Activated CD4-positive, alpha-beta T cell treated with anti-CD3 and anti-CD28 coated beads, Interleukin-2, amount 50 U/mL, for 24 hours (primary cell): ENCODE measurements around the gene FOXJ2.
"Not testable (repeated sequence)": the region's sequence is repeated elsewhere in the genome, so short reads cannot be mapped to it uniquely, and the experiment has no call there.

ENCODE experiments used
- DNase-seq, 2 donors: peaks; one replicate each; pipeline ENCODE4 v3.0.0-alpha.2; 2020; ENCODE audit warnings: low read depth in 1 of 2, low spot score in 1 of 2

Gene FOXJ2

GRCh38 chr12:8064131-8064530 lies 31.6 kb downstream of the FOXJ2 start:
- no peak for DNase-seq

- DNase-seq, result peak in 1 of 2 donors; percentile 17
Measured at GRCh38 chr12:8065991-8066594, 33.6 kb downstream of the FOXJ2 start, which contains the start of gene C3AR1. Gene C3AR1 (minus strand): TSS chr12:8066359. CDS start chr12:8060185, 6,174 bp downstream.

- no peak for DNase-seq
Measured at GRCh38 chr12:8069582-8069981, 37.1 kb downstream of the FOXJ2 start.

GRCh38 chr12:8071820-8072219 lies 39.3 kb downstream of the FOXJ2 start:
- DNase-seq, result not testable (repeated sequence)

- DNase-seq, result no peak
Measured at GRCh38 chr12:8075935-8076334, 43.4 kb downstream of the FOXJ2 start.

- DNase-seq, result no peak
Measured at GRCh38 chr12:8076366-8076765, 43.9 kb downstream of the FOXJ2 start.

GRCh38 chr12:8077207-8077606 lies 44.7 kb downstream of the FOXJ2 start:
- no peak for DNase-seq

- peak in 1 of 2 donors; percentile 55 for DNase-seq
Measured at GRCh38 chr12:8078398-8078797, 45.9 kb downstream of the FOXJ2 start.

- no peak for DNase-seq
Measured at GRCh38 chr12:8078916-8079315, 46.4 kb downstream of the FOXJ2 start.

- no peak for DNase-seq
Measured at GRCh38 chr12:8080120-8080519, 47.6 kb downstream of the FOXJ2 start.

GRCh38 chr12:8081251-8081920 lies 48.9 kb downstream of the FOXJ2 start:
- DNase-seq, result peak in 1 of 2 donors; percentile 9

GRCh38 chr12:8082808-8083100 lies 50.2 kb downstream of the FOXJ2 start:
- no peak for DNase-seq

- not testable (repeated sequence) for DNase-seq
Measured at GRCh38 chr12:8084351-8084750, 51.8 kb downstream of the FOXJ2 start.

GRCh38 chr12:8087666-8088065 lies 55.1 kb downstream of the FOXJ2 start:
- no peak for DNase-seq

GRCh38 chr12:8088574-8088973 lies 56.1 kb downstream of the FOXJ2 start:
- DNase-seq, result no peak

GRCh38 chr12:8089277-8089676 lies 56.8 kb downstream of the FOXJ2 start:
- not testable (repeated sequence) for DNase-seq

GRCh38 chr12:8089716-8090115 lies 57.2 kb downstream of the FOXJ2 start:
- no peak for DNase-seq

GRCh38 chr12:8093291-8093690 lies 60.8 kb downstream of the FOXJ2 start:
- no peak for DNase-seq

- DNase-seq, result no peak
Measured at GRCh38 chr12:8096281-8096915, 63.9 kb downstream of the FOXJ2 start.

- DNase-seq, result no peak
Measured at GRCh38 chr12:8099235-8099634, 66.7 kb downstream of the FOXJ2 start.
